ENCODE measurements around the gene TACR1. TPM values are rescaled to one million over a fixed set of nuclear protein-coding genes. Genes with fewer than 3 reads are reported as not detected.

TACR1 gene
- polyA plus RNA-seq, 1 experiment: 0.30 TPM

DNA sequence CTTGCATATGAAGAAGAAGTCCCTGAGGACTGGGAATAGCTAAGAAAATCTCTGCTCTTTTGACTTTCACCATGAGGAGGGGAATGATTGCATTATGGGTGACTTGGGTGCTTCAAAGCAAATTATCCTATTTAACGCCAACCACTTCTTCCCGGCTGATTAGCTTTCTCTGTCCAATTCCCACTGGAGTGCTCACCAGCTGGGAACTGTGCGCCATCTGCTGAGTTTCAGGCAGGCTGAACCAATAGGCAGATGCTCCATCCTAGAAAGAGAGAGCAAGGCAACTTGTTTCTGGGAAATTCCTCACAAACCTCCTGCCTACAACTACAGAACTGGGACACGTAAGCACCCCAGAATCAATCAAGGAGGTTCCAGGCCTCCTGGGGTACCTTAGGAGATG is 191.5 kb downstream of the TACR1 start:
- no peak for TF ChIP-seq CTCF (IDR thresholded peaks at IDR 0.05; ENCODE audit: low read depth, low read length)
- ChIA-PET CTCF (no interaction called here), POLR2A (no interaction called here)
- Histone ChIP-seq H3K9me3 (ENCODE audit: control insufficient read depth, insufficient read depth, low read length) (no peaks in the 10 kb centered on the region), H3K27ac (ENCODE audit: low read depth, low read length) (no peak overlapping the region), H3K4me3 (ENCODE audit: low read depth, low read length) (no peak overlapping the region), H3K27me3 (ENCODE audit: control insufficient read depth, insufficient read depth, low read length) (no peaks in the 10 kb centered on the region)
- no peak for DNase-seq (ENCODE audit: low read depth, low spot score)

- ChIA-PET CTCF (no interaction called here), POLR2A (no interaction called here)
- H3K4me3 ChIP-seq (ENCODE audit: low read depth, low read length): no peak overlapping the region
- no peak for DNase-seq (ENCODE audit: low read depth, low spot score)
- TF ChIP-seq CTCF (IDR thresholded peaks at IDR 0.05; ENCODE audit: low read depth, low read length): no peak
- no peak overlapping the region for H3K27ac ChIP-seq (ENCODE audit: low read depth, low read length)
- H3K27me3 ChIP-seq (ENCODE audit: control insufficient read depth, insufficient read depth, low read length): no peaks in the 10 kb centered on the region
- H3K9me3 ChIP-seq (ENCODE audit: control insufficient read depth, insufficient read depth, low read length): no peaks in the 10 kb centered on the region
These were observed 192.3 kb downstream of the TACR1 start for GRCh38 chr2:75007061-75007460.

DNA sequence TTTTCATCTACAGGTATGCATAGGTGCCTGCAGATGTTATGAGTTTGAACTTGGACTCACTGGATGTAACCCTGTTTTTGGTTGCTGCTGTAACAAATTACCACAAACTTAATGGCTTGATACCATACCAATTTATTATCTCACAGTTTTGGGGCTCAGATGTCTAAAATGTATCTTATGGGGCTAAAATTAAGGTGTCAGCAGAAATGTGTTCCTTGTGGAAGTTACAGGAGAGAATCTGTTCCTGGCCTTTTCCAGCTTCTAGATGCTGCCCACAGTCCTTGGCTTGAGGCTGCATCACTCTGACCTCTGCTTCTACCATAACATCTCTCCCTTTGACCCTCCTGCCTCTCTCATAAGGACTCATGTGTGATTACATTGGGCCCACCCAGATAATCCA is 193.3 kb downstream of the TACR1 start:
- H3K4me3 ChIP-seq (ENCODE audit: low read depth, low read length): no peak overlapping the region
- DNase-seq (ENCODE audit: low read depth, low spot score): no peak
- no peaks in the 10 kb centered on the region for H3K27me3 ChIP-seq (ENCODE audit: control insufficient read depth, insufficient read depth, low read length)
- H3K9me3 ChIP-seq (ENCODE audit: control insufficient read depth, insufficient read depth, low read length): no peaks in the 10 kb centered on the region
- no peak for TF ChIP-seq CTCF (IDR thresholded peaks at IDR 0.05; ENCODE audit: low read depth, low read length)
- CTCF ChIA-PET: interaction anchor here (0.6 kb wide), 1 partner anchor 129 kb away, joined by 3 read pairs; no protein-coding TSS in a partner anchor
- H3K27ac ChIP-seq (ENCODE audit: low read depth, low read length): no peak overlapping the region
- POLR2A ChIA-PET: no interaction called here

DNA sequence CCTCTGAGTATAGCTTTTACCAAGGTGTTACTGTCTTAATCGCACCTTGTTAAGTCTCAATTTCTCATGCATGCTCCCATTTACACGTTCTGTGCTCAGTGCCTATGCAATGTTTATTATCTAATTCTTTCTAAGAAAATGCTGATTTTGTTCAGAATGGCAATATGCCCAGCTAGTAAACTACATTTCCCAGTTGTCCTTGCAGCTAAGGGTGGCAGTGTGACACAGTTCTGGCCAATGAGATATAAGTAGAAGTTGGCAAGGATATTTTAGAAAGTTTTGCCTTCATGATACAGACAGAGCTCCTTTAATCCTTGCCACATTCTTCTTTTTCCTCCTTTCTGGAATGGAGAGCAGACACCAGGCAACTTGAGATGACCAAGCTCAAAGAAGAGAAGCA is 195.5 kb downstream of the TACR1 start:
- POLR2A ChIA-PET: no interaction called here
- no peaks in the 10 kb centered on the region for H3K9me3 ChIP-seq (ENCODE audit: control insufficient read depth, insufficient read depth, low read length)
- no peaks in the 10 kb centered on the region for H3K27me3 ChIP-seq (ENCODE audit: control insufficient read depth, insufficient read depth, low read length)
- no peak for DNase-seq (ENCODE audit: low read depth, low spot score)
- H3K4me3 ChIP-seq (ENCODE audit: low read depth, low read length): no peak overlapping the region
- H3K27ac ChIP-seq (ENCODE audit: low read depth, low read length): no peak overlapping the region
- no peak for TF ChIP-seq CTCF (IDR thresholded peaks at IDR 0.05; ENCODE audit: low read depth, low read length)
- CTCF ChIA-PET: interaction anchor here (0.6 kb wide), 1 partner anchor 60 kb away, joined by 3 read pairs; no protein-coding TSS in a partner anchor

- H3K27ac ChIP-seq (ENCODE audit: low read depth, low read length): no peak overlapping the region
- no peaks in the 10 kb centered on the region for H3K27me3 ChIP-seq (ENCODE audit: control insufficient read depth, insufficient read depth, low read length)
- no peak overlapping the region for H3K4me3 ChIP-seq (ENCODE audit: low read depth, low read length)
- TF ChIP-seq CTCF (IDR thresholded peaks at IDR 0.05; ENCODE audit: low read depth, low read length): no peak
- DNase-seq (ENCODE audit: low read depth, low spot score): no peak
- ChIA-PET POLR2A (no interaction called here), CTCF (interaction anchor here (0.6 kb wide), 1 partner anchor 61 kb away, joined by 3 read pairs; no protein-coding TSS in a partner anchor)
- H3K9me3 ChIP-seq (ENCODE audit: control insufficient read depth, insufficient read depth, low read length): no peaks in the 10 kb centered on the region
These were observed 196.0 kb downstream of the TACR1 start for GRCh38 chr2:75003276-75003675.

All from AG04450 (cell line).